HFFc6 (cell line): ENCODE measurements around the gene SERPIND1. TPM values are rescaled to one million over a fixed set of nuclear protein-coding genes. Genes with fewer than 3 reads are reported as not detected.
A peak's percentile ranks its signal among the peaks of the same experiment; 100 is the strongest.

Experiments used
- DNase-seq: peaks from one replicate; pipeline ENCODE4 v3.0.0-alpha.2; 2018
- H3K27ac Mint-ChIP-seq: 2 replicates; pipeline ENCODE4 v1.8.0; 2020; ENCODE audit warnings: mild to moderate bottlenecking, mixed read lengths
- H3K27me3 Mint-ChIP-seq: 2 replicates; pipeline ENCODE4 v1.8.0; 2021; ENCODE audit warnings: mild to moderate bottlenecking, moderate library complexity, mixed read lengths; ENCODE audit not compliant: insufficient read depth
- H3K36me3 Mint-ChIP-seq: 2 replicates; pipeline ENCODE4 v1.8.0; 2021; ENCODE audit warnings: low read depth, mixed read lengths
- H3K4me1 Mint-ChIP-seq: 2 replicates; pipeline ENCODE4 v1.8.0; 2020; ENCODE audit warnings: low read depth, mixed read lengths
- H3K4me3 Mint-ChIP-seq: 2 replicates; pipeline ENCODE4 v1.8.0; 2020; ENCODE audit warnings: mild to moderate bottlenecking, moderate library complexity, mixed read lengths
- H3K9me3 Mint-ChIP-seq: 2 replicates; pipeline ENCODE4 v1.8.0; 2020; ENCODE audit warnings: mild to moderate bottlenecking, mixed read lengths
- total RNA-seq, 6 experiments: library from RNA; stranded (reverse); fragmentation: NEBNext Ultra II Directional; extraction: Animal tissue kit (Norgen Biotek cat#: 25700); gene quantifications; 2 replicates in 1 of 6; 3 replicates in 5 of 6; pipeline ENCODE4 v1.2.3, GENCODE V29; 2021
- TF ChIP-seq, protein P1 (sequence below): fragments of 200-600 bp; sonication (generic); IDR thresholded peaks from 2 replicates; pipeline ENCODE4 v1.5.0; 2021; ENCODE audit warnings: antibody characterized with exemption, mild to moderate bottlenecking

SERPIND1 gene
- total RNA-seq, 6 experiments from 2014 or later: 0.07 to 0.19 (median 0.11) TPM; not detected in 1

DNA sequence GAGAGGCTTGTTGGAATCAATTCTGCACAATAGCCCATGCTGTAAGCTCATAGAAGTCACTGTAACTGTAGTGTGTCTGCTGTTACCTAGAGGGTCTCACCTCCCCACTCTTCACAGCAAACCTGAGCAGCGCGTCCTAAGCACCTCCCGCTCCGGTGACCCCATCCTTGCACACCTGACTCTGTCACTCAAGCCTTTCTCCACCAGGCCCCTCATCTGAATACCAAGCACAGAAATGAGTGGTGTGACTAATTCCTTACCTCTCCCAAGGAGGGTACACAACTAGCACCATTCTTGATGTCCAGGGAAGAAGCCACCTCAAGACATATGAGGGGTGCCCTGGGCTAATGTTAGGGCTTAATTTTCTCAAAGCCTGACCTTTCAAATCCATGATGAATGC lies 13.3 kb downstream of the SERPIND1 start:
- peaks cover 1% of the 10 kb centered on the region for H3K27me3 Mint-ChIP-seq
- H3K4me1 Mint-ChIP-seq: peaks cover 19% of the 10 kb centered on the region
- H3K36me3 Mint-ChIP-seq: peaks cover 2% of the 10 kb centered on the region
- DNase-seq: no peak
- no peaks in the 10 kb centered on the region for H3K9me3 Mint-ChIP-seq
- TF ChIP-seq, protein P1, sequence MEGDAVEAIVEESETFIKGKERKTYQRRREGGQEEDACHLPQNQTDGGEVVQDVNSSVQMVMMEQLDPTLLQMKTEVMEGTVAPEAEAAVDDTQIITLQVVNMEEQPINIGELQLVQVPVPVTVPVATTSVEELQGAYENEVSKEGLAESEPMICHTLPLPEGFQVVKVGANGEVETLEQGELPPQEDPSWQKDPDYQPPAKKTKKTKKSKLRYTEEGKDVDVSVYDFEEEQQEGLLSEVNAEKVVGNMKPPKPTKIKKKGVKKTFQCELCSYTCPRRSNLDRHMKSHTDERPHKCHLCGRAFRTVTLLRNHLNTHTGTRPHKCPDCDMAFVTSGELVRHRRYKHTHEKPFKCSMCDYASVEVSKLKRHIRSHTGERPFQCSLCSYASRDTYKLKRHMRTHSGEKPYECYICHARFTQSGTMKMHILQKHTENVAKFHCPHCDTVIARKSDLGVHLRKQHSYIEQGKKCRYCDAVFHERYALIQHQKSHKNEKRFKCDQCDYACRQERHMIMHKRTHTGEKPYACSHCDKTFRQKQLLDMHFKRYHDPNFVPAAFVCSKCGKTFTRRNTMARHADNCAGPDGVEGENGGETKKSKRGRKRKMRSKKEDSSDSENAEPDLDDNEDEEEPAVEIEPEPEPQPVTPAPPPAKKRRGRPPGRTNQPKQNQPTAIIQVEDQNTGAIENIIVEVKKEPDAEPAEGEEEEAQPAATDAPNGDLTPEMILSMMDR: no peak
- H3K27ac Mint-ChIP-seq: no peak overlapping the region
- no peak overlapping the region for H3K4me3 Mint-ChIP-seq

DNA sequence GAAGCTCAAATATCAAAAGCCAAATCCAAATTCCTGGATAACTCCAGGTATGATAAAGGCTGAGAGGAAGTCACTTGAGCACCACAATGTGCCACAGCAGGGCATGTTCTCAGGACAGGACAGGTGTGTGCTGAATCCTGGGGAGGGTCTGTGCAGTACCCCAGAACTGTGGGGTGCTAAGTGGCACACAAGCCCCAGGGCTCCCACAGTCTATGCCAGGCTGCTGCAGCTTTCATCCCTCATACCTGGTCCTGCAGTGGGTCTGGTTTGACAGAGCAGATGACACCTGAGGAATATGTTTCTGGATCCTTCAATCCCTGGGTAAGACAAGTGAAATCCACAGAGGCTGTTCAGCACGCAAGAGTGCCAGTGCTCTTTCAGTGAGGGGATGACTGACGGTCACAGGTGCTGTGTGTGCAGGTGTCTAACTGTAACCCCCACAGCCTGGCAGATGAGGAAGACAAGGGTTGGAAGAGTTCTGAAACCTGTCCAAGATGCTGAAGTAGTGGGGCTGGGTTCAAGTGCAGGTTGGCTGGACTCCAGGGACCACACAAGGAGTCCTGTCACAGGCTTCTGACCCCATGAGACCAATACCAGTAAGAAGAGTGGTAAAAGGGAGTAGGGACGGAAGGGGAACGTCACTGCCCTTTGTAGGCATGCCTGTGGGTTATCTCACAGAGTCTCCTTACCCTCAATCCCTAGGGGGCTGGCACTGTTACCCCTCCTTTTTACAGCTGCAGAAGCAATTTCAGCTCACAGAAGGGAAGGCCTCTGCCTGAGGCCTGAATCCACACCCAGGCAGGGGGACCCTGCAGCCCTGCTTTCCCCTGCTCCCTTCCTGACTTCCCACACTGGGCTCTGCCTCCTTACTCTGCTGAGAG lies 14.1 kb downstream of the SERPIND1 start:
- H3K27me3 Mint-ChIP-seq: peaks cover 1% of the 10 kb centered on the region
- DNase-seq: no peak
- no peaks in the 10 kb centered on the region for H3K9me3 Mint-ChIP-seq
- H3K27ac Mint-ChIP-seq: no peak overlapping the region
- H3K36me3 Mint-ChIP-seq: peaks cover 6% of the 10 kb centered on the region
- peaks cover 26% of the 10 kb centered on the region for H3K4me1 Mint-ChIP-seq
- TF ChIP-seq, protein P1: no peak
- H3K4me3 Mint-ChIP-seq: no peak overlapping the region

DNA sequence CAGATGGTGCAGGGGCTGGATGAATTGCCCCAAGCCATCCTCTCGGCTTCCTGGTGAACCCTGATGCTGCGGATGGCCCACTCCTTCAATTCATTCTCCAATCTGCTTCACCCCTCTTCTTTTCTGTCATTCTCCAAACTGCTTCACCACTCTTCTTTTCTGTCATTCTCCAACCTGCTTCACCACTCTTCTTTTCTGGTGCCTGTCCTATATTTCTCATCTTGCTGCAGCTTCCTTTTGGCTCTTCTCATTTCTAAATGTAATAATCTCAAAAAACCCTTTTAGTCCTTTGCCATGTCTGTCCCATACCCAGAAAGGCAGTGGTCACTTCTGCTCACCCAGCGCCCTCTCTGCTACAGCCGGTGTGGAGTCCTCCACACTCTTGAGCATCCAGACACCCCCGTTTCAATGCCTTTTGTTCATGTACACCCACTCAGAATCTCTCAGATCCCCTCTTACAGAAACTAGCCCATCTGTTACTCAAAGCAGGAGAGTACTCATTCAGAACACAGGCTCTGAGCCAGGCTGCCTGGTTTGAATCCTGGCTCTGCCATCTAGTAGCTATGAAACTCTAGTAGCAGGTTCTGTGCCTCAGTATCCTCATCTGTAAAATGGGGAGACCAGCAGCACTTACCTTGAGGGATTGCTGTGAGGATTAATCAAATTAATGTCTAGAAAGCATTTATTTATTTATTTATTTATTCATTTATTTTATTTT lies 14.9 kb downstream of the SERPIND1 start:
- Mint-ChIP-seq H3K4me3 (no peak overlapping the region), H3K36me3 (peaks cover 6% of the 10 kb centered on the region), H3K27ac (no peak overlapping the region), H3K27me3 (peaks cover 1% of the 10 kb centered on the region; the same call in 1 of the 2 replicates), H3K9me3 (no peaks in the 10 kb centered on the region), H3K4me1 (peaks cover 26% of the 10 kb centered on the region)
- TF ChIP-seq, protein P1: no peak
- no peak for DNase-seq

DNA sequence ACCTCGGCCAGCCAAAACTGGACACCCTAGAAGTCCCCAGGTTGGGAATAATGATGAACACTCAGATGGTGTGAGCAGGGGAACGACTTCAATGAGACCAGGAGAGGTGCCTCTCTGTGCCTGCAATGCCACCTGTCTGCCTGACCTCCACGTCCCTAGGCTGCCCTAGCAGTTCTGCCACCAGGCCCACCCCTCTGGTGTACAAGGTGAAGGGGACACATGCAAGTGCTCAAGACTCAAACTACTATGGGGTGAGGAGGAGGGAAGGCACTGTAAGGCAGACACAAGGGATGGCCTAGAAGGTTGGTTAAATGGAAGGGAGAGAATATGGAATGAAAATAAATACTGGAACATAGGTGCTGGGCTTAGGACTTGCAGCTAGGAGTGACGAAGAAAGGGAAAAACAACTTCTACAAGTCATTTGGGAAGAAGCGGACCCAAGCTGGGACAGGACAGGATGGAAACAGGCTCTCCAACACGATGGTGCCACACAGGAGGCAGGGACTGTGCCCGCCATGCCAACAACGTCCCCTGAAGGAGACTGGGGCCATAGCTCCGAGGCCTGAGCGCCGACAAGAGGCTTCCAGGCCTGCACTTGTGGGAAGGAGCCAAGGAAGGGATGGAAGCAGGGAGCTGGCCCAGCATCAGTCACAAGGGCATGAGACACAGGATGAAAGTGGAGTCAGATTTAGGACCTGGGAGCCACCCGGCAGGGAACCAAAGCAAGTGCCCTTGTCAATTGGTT lies 18.5 kb downstream of the SERPIND1 start:
- Mint-ChIP-seq H3K36me3 (peaks cover 28% of the 10 kb centered on the region), H3K9me3 (no peaks in the 10 kb centered on the region), H3K4me3 (no peak overlapping the region), H3K27me3 (peaks cover 3% of the 10 kb centered on the region), H3K4me1 (peaks cover 25% of the 10 kb centered on the region), H3K27ac (peak overlapping the region; percentile 95)
- TF ChIP-seq, protein P1: no peak
- DNase-seq: no peak

DNA sequence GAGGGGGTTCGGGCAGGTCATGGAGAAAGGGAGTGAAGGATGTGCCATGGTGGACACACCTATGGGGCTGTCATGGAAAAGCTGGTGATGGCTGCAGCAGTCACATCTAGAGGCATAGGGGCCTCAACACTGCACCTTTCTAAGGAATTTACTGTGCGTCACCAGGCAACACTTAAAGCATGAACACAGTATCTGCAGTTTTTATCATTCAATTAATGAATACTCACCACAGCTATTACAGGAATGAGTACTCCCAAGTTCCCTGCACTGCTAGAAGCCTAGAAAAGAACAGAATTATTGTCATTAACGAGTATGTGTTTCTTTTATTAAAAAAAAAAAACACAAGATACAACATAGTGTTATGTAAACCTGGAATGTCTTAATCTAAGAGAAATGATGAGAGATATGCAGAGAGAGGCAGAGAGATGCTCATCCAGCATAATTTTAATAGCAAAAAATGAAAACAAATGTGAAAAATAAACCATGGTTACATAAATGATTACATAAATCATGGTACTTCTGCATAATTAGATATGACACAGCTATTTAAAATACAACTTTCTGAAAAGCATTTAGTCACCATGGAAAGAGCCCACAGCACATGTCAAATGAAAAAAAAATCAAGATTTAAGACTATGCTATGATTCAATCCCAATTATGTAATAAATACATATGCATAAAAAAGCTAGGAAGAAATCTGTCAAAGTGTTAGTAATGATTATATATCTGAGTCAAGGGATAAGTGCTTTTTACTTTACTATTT lies 19.2 kb downstream of the SERPIND1 start:
- H3K27me3 Mint-ChIP-seq: peaks cover 3% of the 10 kb centered on the region
- H3K36me3 Mint-ChIP-seq: peaks cover 33% of the 10 kb centered on the region
- H3K4me3 Mint-ChIP-seq: no peak overlapping the region; the same call in 1 of the 2 replicates
- peak; percentile 70 for DNase-seq
- TF ChIP-seq, protein P1: no peak
- peak overlapping the region; percentile 95 for H3K27ac Mint-ChIP-seq
- H3K4me1 Mint-ChIP-seq: peaks cover 25% of the 10 kb centered on the region
- no peaks in the 10 kb centered on the region for H3K9me3 Mint-ChIP-seq
